ENCODE measurements around the gene UTP4.

The UTP4 gene

DNA sequence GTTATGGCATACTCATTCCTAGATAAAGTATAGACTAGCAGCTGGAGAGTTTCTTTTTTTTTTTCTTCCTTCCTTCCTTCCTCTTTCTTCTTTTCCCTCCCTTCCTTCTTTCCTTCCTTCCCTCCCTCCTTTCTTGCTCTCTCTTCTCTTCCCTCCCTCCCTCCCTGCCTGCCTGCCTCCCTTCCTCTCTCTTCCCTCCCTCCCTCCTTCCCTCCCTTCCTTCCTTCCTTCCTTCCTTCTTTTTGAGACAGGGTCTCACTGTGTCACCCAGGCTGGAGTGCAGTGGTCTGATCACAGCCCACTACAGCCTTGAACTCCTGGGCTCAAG, 47.5 kb downstream of the UTP4 start:
- DNase-seq, result no peak

DNA sequence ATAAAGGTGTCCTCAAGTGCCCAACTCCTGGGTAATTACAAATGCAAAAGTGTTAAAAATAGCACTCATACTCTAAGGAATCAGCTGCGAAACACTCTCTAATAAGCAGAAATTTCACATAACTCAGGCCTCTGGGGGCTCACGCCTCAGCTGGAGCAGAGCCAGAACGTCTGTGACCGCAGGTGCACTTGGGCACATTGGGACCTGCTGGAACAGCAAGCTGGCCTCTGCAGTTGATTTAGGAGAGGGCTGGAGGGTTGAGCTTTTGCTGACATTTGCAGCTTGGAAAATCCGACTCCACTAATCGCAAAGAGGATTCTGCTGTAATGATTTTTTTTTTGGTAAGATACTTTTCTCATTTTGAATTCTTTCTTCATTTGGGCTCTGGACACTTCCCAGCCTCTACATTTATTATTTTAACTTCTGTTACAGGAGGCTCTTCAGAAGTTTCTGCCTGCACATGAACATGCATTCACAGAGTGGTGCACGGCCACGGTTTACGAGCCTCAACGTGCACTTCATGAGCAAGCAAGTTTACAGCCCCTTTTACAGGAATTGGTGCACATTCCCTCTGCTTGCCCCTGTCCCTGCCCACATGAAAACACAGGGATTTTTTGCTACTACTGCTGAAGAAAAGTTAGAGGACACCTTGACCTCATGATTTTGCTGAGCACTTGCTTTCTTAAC, 50.4 kb downstream of the UTP4 start:
- no peak for DNase-seq

DNA sequence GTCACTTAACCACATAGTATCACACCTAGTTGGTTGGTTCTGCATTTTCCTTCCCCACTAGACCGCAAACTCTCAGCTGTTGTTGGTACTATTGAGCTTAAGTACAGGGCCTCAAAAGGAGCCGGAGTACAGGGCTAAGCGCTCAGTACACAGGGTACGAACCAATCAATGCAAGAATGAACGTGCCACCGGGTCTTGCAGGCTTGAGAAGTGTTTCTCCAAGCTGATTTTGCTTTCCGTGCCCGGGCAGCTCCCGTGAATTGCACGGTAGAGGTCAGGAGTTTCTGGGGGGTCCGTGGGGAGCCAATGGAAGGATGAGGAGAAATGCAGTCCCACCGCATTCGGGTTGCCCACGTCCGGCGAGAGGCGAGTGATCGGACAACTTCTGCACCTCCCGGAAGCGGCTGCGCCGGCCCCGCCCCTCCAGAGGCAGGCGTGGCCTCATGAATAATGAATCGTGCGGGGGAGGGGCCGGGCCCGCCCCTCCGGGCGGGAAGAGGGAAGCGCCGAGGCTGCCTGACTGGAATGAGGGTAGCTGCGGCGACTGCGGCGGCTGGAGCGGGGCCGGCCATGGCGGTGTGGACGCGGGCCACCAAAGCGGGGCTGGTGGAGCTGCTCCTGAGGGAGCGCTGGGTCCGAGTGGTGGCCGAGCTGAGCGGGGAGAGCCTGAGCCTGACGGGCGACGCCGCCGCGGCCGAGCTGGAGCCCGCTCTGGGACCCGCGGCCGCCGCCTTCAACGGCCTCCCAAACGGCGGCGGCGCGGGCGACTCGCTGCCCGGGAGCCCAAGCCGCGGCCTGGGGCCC, 54.4 kb downstream of the UTP4 start, which contains the start of gene SNTB2:
TSS of gene SNTB2 (plus strand) at position 523 of the 804 bp plus-strand sequence. CDS start at position 526, 3 bp downstream.
- DNase-seq, result peak; percentile 53 to 82

DNA sequence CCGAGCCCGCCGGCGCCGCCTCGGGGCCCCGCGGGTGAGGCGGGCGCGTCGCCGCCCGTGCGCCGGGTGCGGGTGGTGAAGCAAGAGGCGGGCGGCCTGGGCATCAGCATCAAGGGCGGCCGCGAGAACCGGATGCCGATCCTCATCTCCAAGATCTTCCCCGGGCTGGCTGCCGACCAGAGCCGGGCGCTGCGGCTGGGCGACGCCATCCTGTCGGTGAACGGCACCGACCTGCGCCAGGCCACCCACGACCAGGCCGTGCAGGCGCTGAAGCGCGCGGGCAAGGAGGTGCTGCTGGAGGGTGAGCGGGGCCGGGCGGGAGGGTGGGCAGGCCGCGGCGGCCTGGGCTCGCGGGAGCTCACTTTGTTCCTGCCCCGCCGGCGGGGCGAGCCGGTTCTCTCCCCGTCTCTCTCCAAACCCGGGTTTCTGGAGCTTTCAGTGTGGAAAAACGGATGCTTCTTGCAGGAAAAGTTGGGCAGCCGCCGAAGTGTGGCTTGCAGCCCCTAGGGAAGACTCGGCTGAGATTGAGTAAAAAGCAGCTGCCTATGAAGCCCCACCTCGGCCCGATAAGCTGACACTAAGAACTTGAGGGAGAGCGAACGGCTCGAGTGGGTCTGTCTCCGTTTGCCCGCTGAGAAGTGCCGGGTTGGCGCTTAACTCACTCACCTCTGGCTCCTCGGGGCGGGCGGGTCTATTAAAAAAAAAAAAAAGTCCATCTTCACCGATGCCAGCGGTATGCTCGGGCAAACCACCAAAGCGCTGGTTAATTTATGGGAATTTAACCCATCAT, 55.2 kb downstream of the UTP4 start:
- DNase-seq, result no peak

DNA sequence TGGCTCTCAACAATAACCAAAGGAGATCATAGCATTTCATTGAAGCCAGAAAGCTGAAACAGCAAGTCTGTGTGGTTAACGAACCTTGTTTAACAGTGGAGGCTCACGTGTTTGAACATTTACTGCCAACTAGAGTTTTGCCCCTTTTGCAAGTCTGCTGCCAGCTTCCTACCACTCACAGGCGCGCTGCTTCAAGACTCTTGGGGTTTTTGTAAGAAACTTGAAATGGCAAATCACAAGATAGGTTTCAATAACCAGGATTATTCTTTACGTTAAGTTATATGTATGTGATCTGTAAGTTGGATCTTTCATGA, 55.7 kb downstream of the UTP4 start:
- peak; percentile 45 to 80 for DNase-seq

DNA sequence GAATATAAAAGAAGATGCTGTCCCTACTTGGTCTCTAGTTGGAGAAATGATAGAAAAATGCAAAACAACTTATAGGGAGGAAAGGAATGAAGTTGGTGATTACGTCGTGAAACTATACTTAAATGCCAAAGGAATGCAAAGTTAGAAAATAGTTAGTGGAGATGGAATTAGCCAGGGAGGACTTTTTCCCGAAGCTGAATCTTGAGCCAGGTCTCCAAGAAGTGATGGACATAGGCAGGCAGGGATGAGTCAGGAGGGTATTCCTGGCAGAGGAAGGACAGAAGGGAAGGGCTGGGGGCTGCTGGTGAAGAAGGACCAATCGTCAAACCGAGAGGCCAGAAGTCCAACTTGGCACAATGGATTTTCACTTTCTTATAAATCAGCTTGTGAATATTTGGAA, 56.3 kb downstream of the UTP4 start:
- DNase-seq, result no peak

DNA sequence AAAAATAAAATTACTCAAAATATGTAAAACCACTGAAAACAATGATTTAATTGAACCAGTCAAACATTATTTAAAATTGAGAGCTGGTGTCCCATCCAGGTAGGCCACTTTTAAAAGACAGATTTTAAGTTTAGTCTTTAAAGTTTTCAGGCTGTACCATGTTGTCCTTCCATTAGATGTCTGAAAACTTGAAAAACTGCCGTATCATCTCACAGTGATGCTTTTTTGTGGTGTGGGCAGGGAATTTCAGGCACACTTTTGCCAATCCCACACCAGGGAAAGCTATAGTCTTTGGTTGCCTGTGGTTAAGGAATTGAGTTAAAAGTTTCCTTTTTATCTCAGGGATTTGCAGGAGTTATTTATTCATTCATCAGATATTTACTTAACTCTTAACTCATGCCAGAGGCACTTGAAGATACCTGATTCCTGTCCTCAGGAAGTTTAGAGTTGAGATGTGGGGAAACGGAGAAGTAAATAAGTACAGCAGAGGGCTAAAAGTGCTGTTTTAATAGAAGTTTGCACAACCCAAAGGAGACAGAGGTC, 57.7 kb downstream of the UTP4 start:
- no peak for DNase-seq

DNA sequence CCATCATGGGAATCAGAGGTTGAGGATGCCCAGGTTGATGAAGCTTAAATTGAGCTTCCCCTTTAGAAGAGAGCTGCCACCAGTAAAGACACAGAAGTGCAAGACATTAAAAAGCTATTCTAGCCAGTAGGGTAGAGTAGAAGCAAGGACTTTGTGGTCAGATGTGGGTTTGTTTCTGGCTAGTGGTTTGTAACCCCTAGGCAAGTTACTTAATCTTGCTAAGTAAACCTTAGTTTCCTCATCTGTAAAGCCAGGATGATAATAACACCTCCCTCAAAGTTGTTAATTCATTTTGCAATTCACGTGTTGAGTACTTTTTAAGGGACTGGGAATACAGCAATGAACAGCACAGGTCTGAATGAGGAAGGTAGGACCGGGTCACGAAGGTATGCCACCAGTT, 58.1 kb downstream of the UTP4 start:
- DNase-seq, result no peak

DNA sequence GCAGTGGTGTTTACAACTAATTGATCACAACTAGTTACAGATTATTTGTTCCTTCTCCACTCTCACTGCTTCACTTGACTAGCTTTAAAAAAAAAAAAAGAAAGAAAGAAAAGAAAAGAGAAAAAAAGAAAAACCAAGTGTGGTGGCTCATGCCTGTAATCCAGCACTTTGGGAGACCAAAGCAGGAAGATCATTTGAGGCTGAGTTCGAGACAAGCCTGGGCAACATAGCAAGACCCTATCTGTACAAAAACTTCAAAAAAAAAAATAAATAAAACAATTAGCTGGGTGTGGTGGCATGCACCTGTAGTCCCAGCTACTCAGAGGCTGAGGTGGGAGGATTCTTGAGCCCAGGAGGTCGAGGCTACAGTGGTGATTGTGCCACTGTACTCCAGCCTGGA, 58.7 kb downstream of the UTP4 start:
- no peak for DNase-seq

DNA sequence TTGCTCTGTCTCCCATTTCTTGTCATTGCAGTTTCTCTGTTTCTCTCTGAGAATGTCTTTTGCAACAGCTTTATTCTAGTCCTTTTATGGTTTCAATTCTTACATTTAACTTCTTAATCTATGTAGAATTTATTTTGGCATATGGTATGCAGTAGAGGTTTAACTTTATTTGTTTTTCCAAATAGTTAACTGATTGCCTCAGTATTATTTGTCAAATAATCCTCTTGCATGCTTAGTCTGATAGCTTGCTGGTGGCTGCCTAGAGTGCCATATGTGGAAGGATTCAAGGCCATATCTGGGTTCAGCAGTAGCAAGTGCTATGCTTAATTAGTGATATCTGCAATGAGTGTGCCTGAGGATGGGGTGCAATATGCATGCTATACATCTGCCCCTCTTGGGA, 61.4 kb downstream of the UTP4 start:
- DNase-seq, result no peak

DNA sequence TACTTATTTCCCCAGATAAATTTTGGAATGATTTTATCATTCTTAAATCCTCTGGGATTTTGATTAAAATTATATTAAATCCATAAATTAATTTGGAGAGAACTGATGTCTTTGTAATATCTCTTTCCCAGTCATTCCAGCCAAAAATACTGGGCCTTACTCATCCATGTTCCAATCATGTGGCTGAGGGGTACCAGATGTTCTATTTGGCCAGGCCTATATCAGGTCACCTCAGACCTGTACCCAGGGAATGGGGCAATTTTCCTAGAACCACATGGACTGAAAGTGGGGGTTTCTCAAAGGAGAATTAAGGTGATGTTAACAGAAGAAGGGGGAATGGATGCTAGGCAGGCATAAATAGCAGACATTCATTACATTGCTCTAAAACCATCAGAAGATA, 62.0 kb downstream of the UTP4 start:
- DNase-seq, result no peak

DNA sequence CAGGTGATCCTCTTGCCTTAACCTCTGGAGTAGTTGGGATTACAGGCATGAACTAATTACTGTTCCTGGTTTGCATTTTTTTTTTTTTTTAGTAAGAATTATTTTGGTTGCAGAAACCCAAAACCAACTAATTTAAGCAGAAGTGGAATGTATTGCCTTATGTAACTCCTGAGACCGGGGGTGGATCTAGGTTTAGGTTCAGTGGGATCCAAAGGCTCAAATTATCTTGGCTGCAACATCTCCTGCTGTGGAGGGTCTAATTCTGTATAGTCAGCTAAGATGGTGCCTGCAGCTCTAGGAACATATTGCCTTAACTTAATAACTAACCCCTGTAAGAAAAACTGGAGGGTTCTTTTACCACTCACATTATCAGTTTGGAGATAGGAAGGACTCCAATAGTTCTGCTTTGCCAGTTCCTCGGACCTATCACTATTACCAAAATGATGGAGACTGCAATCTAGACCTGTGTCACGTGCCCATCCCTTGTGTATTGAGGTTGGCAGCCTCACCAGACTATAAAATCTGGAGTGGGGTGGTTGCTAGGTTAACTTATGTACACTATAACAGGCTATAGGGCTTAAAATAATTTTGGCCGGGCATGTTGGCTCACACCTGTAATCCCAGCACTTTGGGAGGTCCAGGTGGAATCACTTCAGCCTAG, 63.0 kb downstream of the UTP4 start:
- DNase-seq, result no peak

DNA sequence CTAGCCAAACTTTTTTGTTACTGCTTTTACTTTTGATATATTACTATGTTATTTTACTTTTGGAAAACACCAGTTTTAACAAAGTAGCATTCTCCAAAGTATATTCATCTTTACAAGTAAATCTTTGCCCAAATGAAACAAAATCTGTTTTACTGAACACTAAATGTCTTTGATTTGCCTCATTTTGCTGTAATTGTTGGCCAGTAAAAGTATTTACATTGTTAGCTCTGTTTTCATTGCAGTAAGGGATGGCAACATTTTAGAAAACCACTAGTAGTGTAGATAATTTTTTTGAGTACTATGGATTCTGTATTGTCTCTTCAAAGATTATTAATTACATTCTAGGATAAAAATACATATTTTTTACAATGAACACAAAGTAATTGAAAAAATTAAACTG, 65.1 kb downstream of the UTP4 start:
- DNase-seq, result no peak

DNA sequence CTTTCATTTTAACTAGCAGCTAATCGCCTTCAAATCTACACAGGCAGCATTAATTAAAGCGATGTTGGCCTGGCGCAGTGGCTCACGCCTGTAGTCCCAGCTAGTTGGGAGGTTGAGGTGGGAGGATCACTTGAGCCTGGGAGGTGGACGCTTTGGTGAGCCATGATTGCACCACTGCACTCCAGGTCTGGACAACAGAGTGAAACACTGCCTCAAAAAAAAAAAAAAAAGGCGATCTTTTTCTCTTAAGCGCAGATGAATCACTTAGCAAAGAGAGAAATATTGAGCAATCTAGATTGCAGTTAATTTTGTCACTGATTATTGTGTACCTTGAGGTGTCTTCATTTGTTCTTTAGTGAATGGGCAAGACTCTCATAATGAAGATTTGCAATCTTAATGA, 66.9 kb downstream of the UTP4 start:
- DNase-seq, result no peak

DNA sequence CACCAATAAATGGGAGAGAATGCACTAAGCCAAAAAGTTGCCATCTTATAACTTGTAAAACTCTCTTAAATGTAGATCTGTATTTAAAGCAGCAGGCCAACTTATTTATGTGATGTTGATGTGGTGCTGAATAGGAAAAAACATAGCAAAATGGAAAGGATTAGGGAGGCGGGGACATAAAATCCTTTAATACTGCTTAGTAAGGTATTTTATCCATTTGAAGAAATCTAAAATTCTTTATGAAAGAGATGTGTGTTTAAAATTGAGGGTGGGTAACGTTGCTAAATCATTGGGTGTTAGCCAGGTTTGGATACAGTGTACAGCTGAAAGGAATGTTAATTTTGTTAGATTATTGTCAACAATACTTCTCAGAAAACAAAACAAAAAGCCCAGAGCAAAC, 68.8 kb downstream of the UTP4 start:
- no peak for DNase-seq

DNA sequence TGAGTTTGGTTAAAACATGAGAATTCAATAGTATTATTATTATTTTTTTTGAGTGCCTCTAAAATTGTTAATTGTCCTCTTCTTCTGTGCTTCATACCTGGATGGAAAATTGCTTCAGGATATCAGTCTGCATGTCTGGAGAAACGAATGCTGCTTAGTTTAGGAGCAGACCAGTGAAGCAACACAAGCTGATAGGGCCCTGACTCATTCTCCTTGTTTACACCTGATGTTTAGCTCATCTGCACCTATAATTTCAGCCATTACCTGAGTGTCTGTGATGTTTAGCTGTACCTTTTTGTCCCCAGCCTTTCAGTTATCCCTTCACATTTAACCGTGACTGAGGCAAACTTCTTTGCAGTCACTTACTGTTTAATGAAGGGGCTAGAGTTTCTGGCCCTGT, 69.3 kb downstream of the UTP4 start:
- DNase-seq, result no peak

DNA sequence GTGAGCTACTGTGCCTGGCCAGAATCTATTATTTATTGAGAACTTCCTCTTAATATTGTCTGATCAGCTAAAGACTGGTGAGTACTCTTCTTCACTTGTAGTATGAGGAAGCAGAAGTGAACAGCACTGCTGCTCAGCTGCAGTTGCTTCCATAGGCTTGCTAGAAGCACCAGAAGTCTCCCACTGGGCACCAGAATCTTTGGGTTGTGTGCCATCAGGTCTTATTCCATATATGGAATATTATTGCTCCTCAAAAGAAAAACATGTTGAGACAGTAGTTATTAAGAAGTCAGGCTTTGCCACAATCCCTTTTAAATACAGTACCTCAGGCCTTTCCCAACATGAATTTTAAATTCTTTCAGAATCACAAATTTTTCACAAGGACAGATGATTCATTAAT, 71.7 kb downstream of the UTP4 start:
- DNase-seq, result no peak

DNA sequence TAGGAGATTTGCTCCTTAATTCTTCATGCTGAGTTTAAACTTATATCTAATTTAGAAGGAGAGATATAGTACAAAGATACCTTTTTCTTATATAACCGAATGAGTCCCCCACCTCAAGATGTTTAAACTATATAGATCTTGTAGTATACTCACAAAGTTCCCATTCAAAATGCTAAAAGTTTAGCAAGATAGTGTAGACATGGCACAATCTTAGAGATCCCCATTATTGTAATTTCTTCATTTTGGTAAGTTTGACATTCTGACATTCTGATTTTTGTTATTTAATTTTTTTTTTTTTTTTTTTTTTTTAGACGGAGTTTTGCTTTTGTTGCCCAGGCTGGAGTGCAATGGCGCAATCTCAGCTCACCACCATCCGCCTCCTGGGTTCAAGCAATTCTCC, 77.3 kb downstream of the UTP4 start:
- DNase-seq, result no peak

DNA sequence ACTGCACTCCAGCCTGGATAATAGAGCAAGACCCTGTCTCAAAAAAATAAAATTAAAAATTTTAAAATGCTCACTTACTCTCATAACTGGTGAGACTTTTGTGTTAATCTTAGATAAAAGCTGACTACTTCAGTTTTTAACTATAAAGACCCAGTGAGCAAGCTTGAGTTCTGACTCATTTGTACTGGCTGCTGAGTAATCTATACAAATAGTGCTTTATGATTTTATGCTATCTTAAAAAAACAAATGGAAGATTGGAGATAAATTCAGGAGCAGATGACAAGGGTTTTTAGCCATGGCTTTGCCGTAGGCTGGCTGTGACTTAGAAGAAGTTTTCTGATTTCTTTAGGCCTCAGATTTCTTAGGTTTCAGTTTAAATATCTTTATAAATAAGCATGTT, 85.0 kb downstream of the UTP4 start:
- DNase-seq, result no peak
